SK-N-MC (cell line): ENCODE results near the gene MAP3K7CL.

ENCODE experiments used
- EZH2 ChIP-seq: fragments of 200-600 bp; sonication (generic); IDR thresholded peaks from one replicate; pipeline ENCODE4 v1.6.1; 2017; ENCODE audit warnings: antibody characterized with exemption
- FOXP2 ChIP-seq: optimal IDR thresholded peaks from 2 replicates; pipeline ENCODE3; 2011; ENCODE audit warnings: mild to moderate bottlenecking, moderate library complexity; ENCODE audit not compliant: insufficient read depth; ENCODE audit errors: extremely low read length, control extremely low read depth
- POLR2AphosphoS5 ChIP-seq: IDR thresholded peaks from 2 replicates; pipeline ENCODE4 v1.6.1; 2012; ENCODE audit warnings: mild to moderate bottlenecking, low read depth, low read length, borderline replicate concordance

- TF ChIP-seq EZH2 (no peak), POLR2AphosphoS5 (no peak), FOXP2 (no peak)
Observed at GRCh38 chr21:29152916-29153315, 22.5 kb downstream of the MAP3K7CL start.
